Natural killer cell (primary cell): ENCODE results near the gene HACL1. TPM values are rescaled to one million over a fixed set of nuclear protein-coding genes. Genes with fewer than 3 reads are reported as not detected.

Experiments
- ATAC-seq, 3 donors: fragments of 150-1000 bp in 2 of 3; fragments of 200-7000 bp in 1 of 3; cut with Tn5 transposase; 1 replicate in 1 of 3; 2 replicates in 2 of 3; pipeline ENCODE4 v1.10.0; 2021; ENCODE audit warnings: mild to moderate bottlenecking in 2 of 3, moderate library complexity in 2 of 3
- DNase-seq, 2 donors: peaks; one replicate each; pipeline versions ENCODE4 v3.0.0 to v3.0.0-alpha.2; 2013 to 2021; ENCODE audit warnings: mixed read lengths in 1 of 2
- H3K27ac ChIP-seq: one replicate; pipeline ENCODE4 v1.5.1; 2013; ENCODE audit warnings: mild to moderate bottlenecking, low read length
- H3K27me3 ChIP-seq: one replicate; pipeline ENCODE4 v1.6.1; 2013; ENCODE audit warnings: low read length; ENCODE audit not compliant: control insufficient read depth, insufficient read depth
- H3K36me3 ChIP-seq: one replicate; pipeline ENCODE4 v1.6.1; 2013; ENCODE audit warnings: low read length; ENCODE audit not compliant: control insufficient read depth, insufficient read depth
- H3K4me1 ChIP-seq: one replicate; pipeline ENCODE4 v1.6.1; 2013; ENCODE audit warnings: low read length; ENCODE audit not compliant: control insufficient read depth, insufficient read depth
- H3K4me3 ChIP-seq: one replicate; pipeline ENCODE4 v1.5.1; 2013; ENCODE audit warnings: low read length
- H3K9me3 ChIP-seq: one replicate; pipeline ENCODE4 v1.6.1; 2013; ENCODE audit warnings: low read length; ENCODE audit not compliant: control insufficient read depth, insufficient read depth
- H3K27ac Mint-ChIP-seq, 2 donors: one replicate each; pipeline ENCODE4 v1.8.0; 2022; ENCODE audit warnings: mild to moderate bottlenecking in 2 of 2, mixed read lengths in 2 of 2, moderate library complexity in 1 of 2
- H3K27me3 Mint-ChIP-seq, 2 donors: one replicate each; pipeline ENCODE4 v1.8.0; 2022; ENCODE audit warnings: low read depth in 2 of 2, mixed read lengths in 2 of 2
- H3K36me3 Mint-ChIP-seq: one replicate; pipeline ENCODE4 v1.8.0; 2022; ENCODE audit warnings: mixed read lengths
- H3K4me1 Mint-ChIP-seq, 2 donors: one replicate each; pipeline ENCODE4 v1.8.0; 2022; ENCODE audit warnings: mixed read lengths in 2 of 2
- H3K4me3 Mint-ChIP-seq: one replicate; pipeline ENCODE4 v1.8.0; 2022; ENCODE audit warnings: mild to moderate bottlenecking, moderate library complexity, mixed read lengths
- H3K9me3 Mint-ChIP-seq, 2 donors: one replicate each; pipeline ENCODE4 v1.8.0; 2022; ENCODE audit warnings: mixed read lengths in 2 of 2
- WGBS: methylation state at CpG from one replicate; pipeline ENCODE4 v1.1.7; 2013; ENCODE audit warnings: missing lambda C conversion rate; ENCODE audit not compliant: insufficient coverage; 5-methylcytosine and 5-hydroxymethylcytosine counted together
- intact Hi-C: fragments of 100-400 bp; cut with micrococcal nuclease; formaldehyde crosslinking; loops from one replicate; pipeline ENCODE4 v1.14.2; 2022
- total RNA-seq, 4 donors: library from RNA; stranded (reverse); fragments of 120-200 nt in 1 of 4; gene quantifications; one replicate each; pipeline versions ENCODE4 v1.2.3 to v1.2.4, GENCODE V29; 2013 to 2022
- TF ChIP-seq, protein P1 (sequence below): fragments of 200-600 bp; IDR thresholded peaks from one replicate; pipeline ENCODE4 v1.8.0; 2022; ENCODE audit warnings: antibody characterized with exemption

The HACL1 gene
- total RNA-seq, 3 donors from 2014 or later (not counting 1 experiment from before 2014, with no cell fraction given): 36.7 to 39.8 (median 37.3) TPM

DNA sequence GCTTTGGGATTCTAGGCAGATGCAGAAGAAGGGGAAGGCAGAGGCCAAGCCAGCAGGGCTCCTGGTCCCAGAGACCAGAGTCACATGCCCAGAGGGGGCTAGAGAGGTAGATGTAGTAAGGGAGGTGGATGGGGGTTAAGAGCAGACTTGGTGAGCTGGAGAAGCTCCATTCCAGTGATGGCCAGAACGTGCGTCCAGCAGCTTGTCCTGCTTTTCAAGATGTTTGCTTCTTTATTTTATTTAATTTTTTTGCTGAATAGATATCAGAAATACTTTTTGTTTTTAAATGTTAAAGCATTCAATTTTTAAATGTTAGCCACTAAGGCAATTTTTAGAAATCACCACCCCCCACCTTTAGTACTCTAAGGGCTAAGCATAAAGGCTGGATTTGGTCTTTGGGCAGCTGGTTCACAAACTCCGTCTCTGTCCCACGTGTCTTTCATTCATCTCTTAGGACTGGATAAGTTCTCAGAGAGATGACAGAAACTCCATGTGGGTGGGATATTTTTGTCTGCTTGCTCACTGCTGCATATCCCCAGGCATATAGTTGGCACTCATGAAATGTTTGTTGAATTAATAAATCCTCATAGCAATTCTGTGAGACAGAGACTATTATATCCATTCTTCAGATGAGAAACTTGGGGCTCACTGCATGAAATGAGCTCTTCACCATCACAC lies 86.6 kb downstream of the HACL1 start:
- H3K9me3 ChIP-seq: no peaks in the 10 kb centered on the region
- no peaks in the 10 kb centered on the region for H3K9me3 Mint-ChIP-seq
- H3K4me3 Mint-ChIP-seq: no peak overlapping the region
- H3K27ac ChIP-seq: no peak overlapping the region
- peak overlapping the region; percentile 16 to 33 for H3K27ac Mint-ChIP-seq
- no peaks in the 10 kb centered on the region for H3K27me3 Mint-ChIP-seq
- no peaks in the 10 kb centered on the region for H3K36me3 Mint-ChIP-seq
- WGBS: 98% methylated on average over 4 of the region's 4 CpGs
- H3K36me3 ChIP-seq: no peaks in the 10 kb centered on the region
- no peak for ATAC-seq
- intact Hi-C loops: no loop called here
- TF ChIP-seq, protein P1, sequence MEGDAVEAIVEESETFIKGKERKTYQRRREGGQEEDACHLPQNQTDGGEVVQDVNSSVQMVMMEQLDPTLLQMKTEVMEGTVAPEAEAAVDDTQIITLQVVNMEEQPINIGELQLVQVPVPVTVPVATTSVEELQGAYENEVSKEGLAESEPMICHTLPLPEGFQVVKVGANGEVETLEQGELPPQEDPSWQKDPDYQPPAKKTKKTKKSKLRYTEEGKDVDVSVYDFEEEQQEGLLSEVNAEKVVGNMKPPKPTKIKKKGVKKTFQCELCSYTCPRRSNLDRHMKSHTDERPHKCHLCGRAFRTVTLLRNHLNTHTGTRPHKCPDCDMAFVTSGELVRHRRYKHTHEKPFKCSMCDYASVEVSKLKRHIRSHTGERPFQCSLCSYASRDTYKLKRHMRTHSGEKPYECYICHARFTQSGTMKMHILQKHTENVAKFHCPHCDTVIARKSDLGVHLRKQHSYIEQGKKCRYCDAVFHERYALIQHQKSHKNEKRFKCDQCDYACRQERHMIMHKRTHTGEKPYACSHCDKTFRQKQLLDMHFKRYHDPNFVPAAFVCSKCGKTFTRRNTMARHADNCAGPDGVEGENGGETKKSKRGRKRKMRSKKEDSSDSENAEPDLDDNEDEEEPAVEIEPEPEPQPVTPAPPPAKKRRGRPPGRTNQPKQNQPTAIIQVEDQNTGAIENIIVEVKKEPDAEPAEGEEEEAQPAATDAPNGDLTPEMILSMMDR: no peak
- H3K4me1 Mint-ChIP-seq: peaks cover 48 to 70% of the 10 kb centered on the region in 2 donors
- no peak for DNase-seq
- no peak overlapping the region for H3K4me3 ChIP-seq
- H3K4me1 ChIP-seq: peaks cover 28% of the 10 kb centered on the region
- H3K27me3 ChIP-seq: no peaks in the 10 kb centered on the region

DNA sequence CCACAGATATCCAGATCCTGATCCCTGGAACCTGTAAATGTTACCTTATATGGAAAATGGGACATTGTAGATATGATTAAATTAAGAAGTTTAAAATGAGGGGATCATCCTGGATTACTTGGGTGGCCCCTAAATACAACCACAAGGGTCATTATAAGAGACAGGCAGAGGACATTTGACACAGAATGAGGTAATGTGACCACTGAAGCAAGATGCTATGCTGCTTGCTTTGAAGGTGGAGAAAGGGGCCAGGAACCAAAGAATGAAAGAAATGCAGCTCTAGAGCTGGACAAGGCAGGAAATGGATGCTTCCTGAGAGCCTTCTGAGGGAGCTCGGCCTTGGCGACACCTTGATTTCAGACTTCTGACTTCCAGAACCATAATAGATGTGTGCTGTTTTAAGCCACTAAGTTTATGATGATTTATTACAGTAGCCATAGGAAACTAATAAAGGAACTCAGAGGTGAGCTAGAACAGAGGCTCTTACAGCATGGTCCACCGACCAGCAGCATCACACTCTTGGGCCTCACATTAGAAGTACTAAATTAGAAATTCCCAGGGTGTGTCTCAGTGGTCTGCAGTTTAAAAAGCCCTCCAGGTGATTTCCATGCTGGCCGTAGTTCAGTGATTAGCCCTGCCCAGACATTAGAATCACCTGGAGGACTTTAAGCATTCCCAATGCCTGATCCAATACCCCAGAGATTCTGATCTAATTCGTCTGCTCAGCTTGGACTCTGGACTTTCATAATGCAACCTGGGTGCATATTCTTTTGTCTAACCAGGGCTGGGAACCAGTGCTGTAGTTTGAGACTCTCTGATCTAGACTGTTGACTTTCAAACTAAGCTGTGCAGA lies 87.3 kb downstream of the HACL1 start:
- no peak for ATAC-seq
- Mint-ChIP-seq H3K36me3 (no peaks in the 10 kb centered on the region), H3K4me3 (no peak overlapping the region), H3K27ac (peak overlapping the region; percentile 36 to 37), H3K4me1 (peaks cover 40 to 63% of the 10 kb centered on the region in 2 donors), H3K9me3 (no peaks in the 10 kb centered on the region), H3K27me3 (no peaks in the 10 kb centered on the region)
- Histone ChIP-seq H3K4me3 (no peak overlapping the region), H3K36me3 (no peaks in the 10 kb centered on the region), H3K9me3 (no peaks in the 10 kb centered on the region), H3K27ac (no peak overlapping the region), H3K27me3 (no peaks in the 10 kb centered on the region), H3K4me1 (peaks cover 20% of the 10 kb centered on the region)
- DNase-seq: no peak
- intact Hi-C loops: no loop called here
- whole genome bisulfite sequencing: 70% methylated on average over 5 of the region's 5 CpGs
- TF ChIP-seq, protein P1: no peak

GRCh38 chr3:15513116-15513515 lies 88.3 kb downstream of the HACL1 start:
- ATAC-seq: no peak

More at GRCh38 chr3:15513116-15513515, 88.3 kb downstream of the HACL1 start:
- Mint-ChIP-seq H3K27ac (peak overlapping the region; percentile 36 to 37), H3K4me1 (peaks cover 33 to 56% of the 10 kb centered on the region in 2 donors), H3K36me3 (no peaks in the 10 kb centered on the region), H3K9me3 (no peaks in the 10 kb centered on the region), H3K4me3 (no peak overlapping the region), H3K27me3 (no peaks in the 10 kb centered on the region)
- 97% methylated on average over 4 of the region's 7 CpGs for WGBS
- H3K4me3 ChIP-seq: no peak overlapping the region
- intact Hi-C loops: no loop called here
- H3K36me3 ChIP-seq: no peaks in the 10 kb centered on the region
- H3K27me3 ChIP-seq: no peaks in the 10 kb centered on the region
- H3K4me1 ChIP-seq: peaks cover 15% of the 10 kb centered on the region
- TF ChIP-seq, protein P1: no peak
- no peak overlapping the region for H3K27ac ChIP-seq
- H3K9me3 ChIP-seq: no peaks in the 10 kb centered on the region
- DNase-seq: no peak
